HG03520 (cell line): ENCODE results near the gene TRIO.

Experiments
- ATAC-seq: cut with Tn5 transposase; IDR thresholded peaks from one replicate; pipeline ENCODE4 v1.9.1; 2021; ENCODE audit warnings: mild to moderate bottlenecking, moderate library complexity; ENCODE audit not compliant: unreplicated experiment

The TRIO gene

GRCh38 chr5:14260637-14261036 is 117.5 kb downstream of the TRIO start:
- ATAC-seq, result no peak

- ATAC-seq, result peak; percentile 21
Measured at GRCh38 chr5:14261235-14261634, 118.1 kb downstream of the TRIO start.

GRCh38 chr5:14261856-14262611 is 118.9 kb downstream of the TRIO start:
- no peak for ATAC-seq

GRCh38 chr5:14263113-14263512 is 120.0 kb downstream of the TRIO start:
- ATAC-seq, result no peak

GRCh38 chr5:14263699-14264098 is 120.6 kb downstream of the TRIO start:
- no peak for ATAC-seq

GRCh38 chr5:14264605-14265316 is 121.6 kb downstream of the TRIO start:
- ATAC-seq, result peak; percentile 85

GRCh38 chr5:14265570-14265969 is 122.4 kb downstream of the TRIO start:
- no peak for ATAC-seq

GRCh38 chr5:14266171-14266570 is 123.0 kb downstream of the TRIO start:
- ATAC-seq, result no peak

GRCh38 chr5:14266686-14267085 is 123.5 kb downstream of the TRIO start:
- ATAC-seq, result no peak

- ATAC-seq, result no peak
Measured at GRCh38 chr5:14267166-14267838, 124.2 kb downstream of the TRIO start.

- ATAC-seq, result no peak
Measured at GRCh38 chr5:14267991-14268708, 125.0 kb downstream of the TRIO start.

- ATAC-seq, result no peak
Measured at GRCh38 chr5:14268738-14269137, 125.6 kb downstream of the TRIO start.

GRCh38 chr5:14269395-14269794 is 126.3 kb downstream of the TRIO start:
- no peak for ATAC-seq

- peak; percentile 70 for ATAC-seq
Measured at GRCh38 chr5:14270209-14270702, 127.1 kb downstream of the TRIO start.

- ATAC-seq, result no peak
Measured at GRCh38 chr5:14272548-14273205, 129.5 kb downstream of the TRIO start.

GRCh38 chr5:14273207-14273767 is 130.1 kb downstream of the TRIO start:
- no peak for ATAC-seq

- ATAC-seq, result no peak
Measured at GRCh38 chr5:14276380-14276779, 133.2 kb downstream of the TRIO start.

- ATAC-seq, result no peak
Measured at GRCh38 chr5:14277385-14278320, 134.5 kb downstream of the TRIO start.

GRCh38 chr5:14280294-14280854 is 137.2 kb downstream of the TRIO start:
- no peak for ATAC-seq
